ENCODE results near the gene HSD17B3.

GRCh38 chr9:96219900-96220257, 82.1 kb downstream of the HSD17B3 start:
- TF ChIP-seq CTCF (IDR thresholded peaks at IDR 0.05) (peak in 1 of 4 experiments; percentile 28), POLR2A (IDR thresholded peaks at IDR 0.05) (no peak)

All from sigmoid colon (tissue), 3 donors.